ENCODE measurements around the gene IL12A.

DNA sequence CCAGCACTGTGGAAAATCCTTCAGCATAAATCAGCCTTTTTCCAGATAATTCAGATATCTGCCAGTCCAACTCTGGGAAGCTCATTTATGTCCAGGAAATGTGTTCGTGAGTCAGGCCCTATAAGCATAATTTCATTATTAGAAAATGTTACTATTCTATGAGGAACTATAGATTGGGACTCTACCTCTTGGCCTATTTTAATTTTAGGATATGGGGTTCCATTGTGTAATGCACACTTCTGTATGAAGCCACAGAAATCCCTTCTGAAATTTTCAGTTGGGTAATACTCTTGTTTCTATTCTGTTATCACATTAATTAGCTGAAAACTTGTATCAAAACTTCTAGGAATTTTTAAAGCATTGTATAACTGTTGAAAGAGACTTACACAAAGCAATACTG is 43.9 kb upstream of the IL12A start:
- TF ChIP-seq GLIS3 (CRISPR knock-in tag; IDR thresholded peaks at IDR 0.05) (no peak), OSR1 (CRISPR knock-in tag; IDR thresholded peaks at IDR 0.05) (no peak), RARB (CRISPR knock-in tag; IDR thresholded peaks at IDR 0.05) (no peak), ZC3H10 (CRISPR knock-in tag; IDR thresholded peaks at IDR 0.05) (no peak), ZFP30 (CRISPR knock-in tag; IDR thresholded peaks at IDR 0.05) (no peak), ZNF565 (CRISPR knock-in tag; conservative IDR thresholded peaks at IDR 0.05; ENCODE audit: low read depth) (no peak)
- TF ChIP-seq, protein P1, sequence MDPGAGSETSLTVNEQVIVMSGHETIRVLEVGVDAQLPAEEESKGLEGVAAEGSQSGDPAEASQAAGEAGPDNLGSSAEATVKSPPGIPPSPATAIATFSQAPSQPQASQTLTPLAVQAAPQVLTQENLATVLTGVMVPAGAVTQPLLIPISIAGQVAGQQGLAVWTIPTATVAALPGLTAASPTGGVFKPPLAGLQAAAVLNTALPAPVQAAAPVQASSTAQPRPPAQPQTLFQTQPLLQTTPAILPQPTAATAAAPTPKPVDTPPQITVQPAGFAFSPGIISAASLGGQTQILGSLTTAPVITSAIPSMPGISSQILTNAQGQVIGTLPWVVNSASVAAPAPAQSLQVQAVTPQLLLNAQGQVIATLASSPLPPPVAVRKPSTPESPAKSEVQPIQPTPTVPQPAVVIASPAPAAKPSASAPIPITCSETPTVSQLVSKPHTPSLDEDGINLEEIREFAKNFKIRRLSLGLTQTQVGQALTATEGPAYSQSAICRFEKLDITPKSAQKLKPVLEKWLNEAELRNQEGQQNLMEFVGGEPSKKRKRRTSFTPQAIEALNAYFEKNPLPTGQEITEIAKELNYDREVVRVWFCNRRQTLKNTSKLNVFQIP (CRISPR knock-in tag; IDR thresholded peaks at IDR 0.05; ENCODE audit: borderline replicate concordance, low read depth), result no peak
- TF ChIP-seq, protein P2, sequence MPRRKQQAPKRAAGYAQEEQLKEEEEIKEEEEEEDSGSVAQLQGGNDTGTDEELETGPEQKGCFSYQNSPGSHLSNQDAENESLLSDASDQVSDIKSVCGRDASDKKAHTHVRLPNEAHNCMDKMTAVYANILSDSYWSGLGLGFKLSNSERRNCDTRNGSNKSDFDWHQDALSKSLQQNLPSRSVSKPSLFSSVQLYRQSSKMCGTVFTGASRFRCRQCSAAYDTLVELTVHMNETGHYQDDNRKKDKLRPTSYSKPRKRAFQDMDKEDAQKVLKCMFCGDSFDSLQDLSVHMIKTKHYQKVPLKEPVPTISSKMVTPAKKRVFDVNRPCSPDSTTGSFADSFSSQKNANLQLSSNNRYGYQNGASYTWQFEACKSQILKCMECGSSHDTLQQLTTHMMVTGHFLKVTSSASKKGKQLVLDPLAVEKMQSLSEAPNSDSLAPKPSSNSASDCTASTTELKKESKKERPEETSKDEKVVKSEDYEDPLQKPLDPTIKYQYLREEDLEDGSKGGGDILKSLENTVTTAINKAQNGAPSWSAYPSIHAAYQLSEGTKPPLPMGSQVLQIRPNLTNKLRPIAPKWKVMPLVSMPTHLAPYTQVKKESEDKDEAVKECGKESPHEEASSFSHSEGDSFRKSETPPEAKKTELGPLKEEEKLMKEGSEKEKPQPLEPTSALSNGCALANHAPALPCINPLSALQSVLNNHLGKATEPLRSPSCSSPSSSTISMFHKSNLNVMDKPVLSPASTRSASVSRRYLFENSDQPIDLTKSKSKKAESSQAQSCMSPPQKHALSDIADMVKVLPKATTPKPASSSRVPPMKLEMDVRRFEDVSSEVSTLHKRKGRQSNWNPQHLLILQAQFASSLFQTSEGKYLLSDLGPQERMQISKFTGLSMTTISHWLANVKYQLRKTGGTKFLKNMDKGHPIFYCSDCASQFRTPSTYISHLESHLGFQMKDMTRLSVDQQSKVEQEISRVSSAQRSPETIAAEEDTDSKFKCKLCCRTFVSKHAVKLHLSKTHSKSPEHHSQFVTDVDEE (CRISPR knock-in tag; IDR thresholded peaks at IDR 0.05), result no peak
- TF ChIP-seq, protein P3, sequence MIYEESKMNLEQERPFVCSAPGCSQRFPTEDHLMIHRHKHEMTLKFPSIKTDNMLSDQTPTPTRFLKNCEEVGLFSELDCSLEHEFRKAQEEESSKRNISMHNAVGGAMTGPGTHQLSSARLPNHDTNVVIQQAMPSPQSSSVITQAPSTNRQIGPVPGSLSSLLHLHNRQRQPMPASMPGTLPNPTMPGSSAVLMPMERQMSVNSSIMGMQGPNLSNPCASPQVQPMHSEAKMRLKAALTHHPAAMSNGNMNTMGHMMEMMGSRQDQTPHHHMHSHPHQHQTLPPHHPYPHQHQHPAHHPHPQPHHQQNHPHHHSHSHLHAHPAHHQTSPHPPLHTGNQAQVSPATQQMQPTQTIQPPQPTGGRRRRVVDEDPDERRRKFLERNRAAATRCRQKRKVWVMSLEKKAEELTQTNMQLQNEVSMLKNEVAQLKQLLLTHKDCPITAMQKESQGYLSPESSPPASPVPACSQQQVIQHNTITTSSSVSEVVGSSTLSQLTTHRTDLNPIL (CRISPR knock-in tag; IDR thresholded peaks at IDR 0.05; ENCODE audit: low read depth), result no peak
- TF ChIP-seq, protein P4, sequence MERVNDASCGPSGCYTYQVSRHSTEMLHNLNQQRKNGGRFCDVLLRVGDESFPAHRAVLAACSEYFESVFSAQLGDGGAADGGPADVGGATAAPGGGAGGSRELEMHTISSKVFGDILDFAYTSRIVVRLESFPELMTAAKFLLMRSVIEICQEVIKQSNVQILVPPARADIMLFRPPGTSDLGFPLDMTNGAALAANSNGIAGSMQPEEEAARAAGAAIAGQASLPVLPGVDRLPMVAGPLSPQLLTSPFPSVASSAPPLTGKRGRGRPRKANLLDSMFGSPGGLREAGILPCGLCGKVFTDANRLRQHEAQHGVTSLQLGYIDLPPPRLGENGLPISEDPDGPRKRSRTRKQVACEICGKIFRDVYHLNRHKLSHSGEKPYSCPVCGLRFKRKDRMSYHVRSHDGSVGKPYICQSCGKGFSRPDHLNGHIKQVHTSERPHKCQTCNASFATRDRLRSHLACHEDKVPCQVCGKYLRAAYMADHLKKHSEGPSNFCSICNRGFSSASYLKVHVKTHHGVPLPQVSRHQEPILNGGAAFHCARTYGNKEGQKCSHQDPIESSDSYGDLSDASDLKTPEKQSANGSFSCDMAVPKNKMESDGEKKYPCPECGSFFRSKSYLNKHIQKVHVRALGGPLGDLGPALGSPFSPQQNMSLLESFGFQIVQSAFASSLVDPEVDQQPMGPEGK (CRISPR knock-in tag; IDR thresholded peaks at IDR 0.05; ENCODE audit: borderline replicate concordance), result no peak
